GM18498 (cell line): ENCODE measurements around the gene ELL3.
"Not testable (repeated sequence)": the region's sequence is repeated elsewhere in the genome, so short reads cannot be mapped to it uniquely, and the experiment has no call there.

Experiments used
- ATAC-seq: cut with Tn5 transposase; IDR thresholded peaks from one replicate; pipeline ENCODE4 v1.9.1; 2021; ENCODE audit warnings: mild to moderate bottlenecking, moderate library complexity; ENCODE audit not compliant: unreplicated experiment

The ELL3 gene

GRCh38 chr15:43726306-43726705 lies 50.5 kb downstream of the ELL3 start:
- ATAC-seq = not testable (repeated sequence)

DNA sequence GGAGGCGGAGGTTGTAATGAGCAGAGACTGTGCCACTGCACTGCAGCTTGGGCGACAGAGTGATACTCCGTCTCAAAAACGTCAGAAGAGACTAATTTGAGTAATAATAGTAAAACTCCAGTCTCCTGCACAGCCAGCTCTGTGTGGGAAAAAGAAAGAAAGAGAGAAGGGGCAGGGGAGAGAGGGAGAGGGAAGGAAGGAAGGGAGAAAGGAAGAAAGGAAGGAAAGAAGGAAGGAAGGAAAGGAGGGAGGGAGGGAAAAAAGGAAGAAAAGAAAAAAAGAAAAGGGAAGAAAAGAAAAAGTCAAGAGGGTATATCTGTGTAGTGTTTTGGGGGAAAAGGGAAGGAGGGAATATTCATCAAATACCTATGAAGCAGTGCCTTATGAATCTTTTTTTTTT lies 53.6 kb downstream of the ELL3 start:
- no peak for ATAC-seq
